ENCODE measurements around the gene DAB2IP. TPM values are rescaled to one million over a fixed set of nuclear protein-coding genes. Genes with fewer than 3 reads are reported as not detected.

The DAB2IP gene
- total RNA-seq, 2 donors from 2014 or later: 0.06 to 0.18 TPM

DNA sequence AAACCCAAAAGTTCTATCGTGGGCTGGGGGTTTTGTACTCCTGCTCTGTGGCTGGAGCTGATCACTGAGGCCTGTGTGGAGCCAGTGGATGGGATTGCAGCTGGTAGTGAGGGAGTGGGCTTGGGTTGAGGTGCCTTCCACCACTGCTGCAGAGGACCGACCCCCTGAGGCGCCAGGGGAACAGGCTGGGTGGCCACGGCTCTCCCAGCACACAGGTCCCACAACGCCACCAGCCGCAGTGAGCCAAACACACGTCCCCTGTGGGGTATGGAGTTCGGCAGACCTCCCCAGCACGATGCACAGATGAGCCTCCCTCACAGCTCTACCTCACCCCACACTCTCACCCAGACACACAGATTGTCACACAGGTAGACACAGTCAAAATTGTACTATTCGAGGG lies 109.1 kb downstream of the DAB2IP start:
- H3K9me3 Mint-ChIP-seq: no peaks in the 10 kb centered on the region
- DNase-seq (ENCODE audit: low spot score in 2 of 2) (no peak), ATAC-seq (no peak)
- H3K27ac Mint-ChIP-seq: no peak overlapping the region
- H3K36me3 Mint-ChIP-seq: no peaks in the 10 kb centered on the region

DNA sequence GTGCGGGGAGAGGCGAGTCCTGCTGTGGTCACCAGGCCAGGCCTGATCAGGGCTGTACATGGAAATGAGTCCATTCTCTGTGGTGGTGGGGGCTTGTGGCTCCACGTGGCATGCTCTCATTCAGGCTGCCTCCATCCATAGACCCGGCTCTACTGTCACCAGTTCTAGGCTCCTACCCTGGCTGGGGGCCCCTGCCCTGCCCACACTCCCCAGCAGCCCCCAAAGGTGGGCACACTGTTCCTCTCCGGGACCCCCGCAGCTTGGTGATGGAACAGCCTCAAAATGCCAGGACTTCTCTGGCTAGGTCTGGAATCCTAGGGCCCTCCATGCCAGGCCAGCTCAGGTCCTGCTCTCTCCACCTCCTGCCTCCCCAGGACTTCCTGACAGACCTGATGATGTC lies 111.7 kb downstream of the DAB2IP start:
- no peak for ATAC-seq
- Mint-ChIP-seq H3K9me3 (no peaks in the 10 kb centered on the region), H3K27ac (no peak overlapping the region), H3K36me3 (no peaks in the 10 kb centered on the region)
- DNase-seq (ENCODE audit: low spot score in 2 of 2): no peak

DNA sequence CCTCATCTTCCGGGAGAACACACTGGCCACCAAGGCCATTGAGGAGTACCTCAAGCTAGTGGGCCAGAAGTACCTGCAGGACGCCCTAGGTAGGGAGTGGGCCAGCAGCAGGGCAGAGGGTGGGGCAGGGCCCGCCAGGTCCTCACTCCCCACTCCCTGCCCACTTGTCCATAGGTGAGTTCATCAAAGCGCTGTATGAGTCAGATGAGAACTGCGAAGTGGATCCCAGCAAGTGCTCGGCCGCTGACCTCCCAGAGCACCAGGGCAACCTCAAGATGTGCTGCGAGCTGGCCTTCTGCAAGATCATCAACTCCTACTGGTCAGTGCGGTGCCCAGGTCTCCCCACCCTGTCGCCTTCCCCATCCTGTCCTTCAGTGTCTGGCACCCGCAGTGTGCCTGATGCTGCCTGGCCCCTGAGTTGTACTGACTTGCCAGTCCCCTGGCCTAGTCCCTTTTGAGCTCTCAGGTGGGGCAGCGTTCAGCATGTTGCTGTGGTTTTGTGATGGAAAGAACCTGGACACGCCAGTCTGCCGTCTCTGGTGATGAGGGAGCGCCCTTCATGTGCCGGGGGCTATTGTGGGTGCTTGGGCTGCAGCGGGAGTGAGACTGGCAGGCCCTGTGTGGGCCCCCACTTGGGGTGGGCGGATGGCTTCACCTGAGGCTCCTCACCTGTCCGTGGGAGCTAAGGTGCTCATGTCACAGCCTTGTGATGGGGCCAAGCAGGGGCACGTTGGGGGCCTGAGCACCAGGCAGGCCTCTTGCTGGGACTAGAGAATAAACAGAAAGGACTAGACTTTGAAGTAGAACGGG lies 112.3 kb downstream of the DAB2IP start:
- Mint-ChIP-seq H3K9me3 (no peaks in the 10 kb centered on the region), H3K36me3 (no peaks in the 10 kb centered on the region), H3K27ac (no peak overlapping the region)
- no peak for DNase-seq (ENCODE audit: low spot score in 2 of 2)
- ATAC-seq: no peak

DNA sequence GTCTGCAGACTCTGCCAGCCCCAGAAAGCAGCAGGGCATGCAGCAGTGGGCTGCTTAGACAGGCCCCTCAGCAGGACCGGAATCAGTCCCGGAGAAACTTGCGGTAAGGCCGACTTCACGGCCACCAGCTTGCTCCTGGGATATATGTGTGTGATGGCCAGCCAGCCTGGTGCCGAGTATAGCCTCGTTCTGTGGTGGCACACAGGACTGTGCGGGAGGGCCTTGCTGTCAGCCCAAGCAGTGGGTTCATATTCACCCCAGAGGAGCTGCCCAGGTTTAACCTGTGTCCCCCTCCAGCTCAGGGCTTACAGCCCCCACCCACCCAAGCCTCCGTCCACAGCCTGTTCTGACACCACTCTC lies 112.9 kb downstream of the DAB2IP start:
- H3K27ac Mint-ChIP-seq: no peak overlapping the region
- H3K9me3 Mint-ChIP-seq: no peaks in the 10 kb centered on the region
- no peak for ATAC-seq

DNA sequence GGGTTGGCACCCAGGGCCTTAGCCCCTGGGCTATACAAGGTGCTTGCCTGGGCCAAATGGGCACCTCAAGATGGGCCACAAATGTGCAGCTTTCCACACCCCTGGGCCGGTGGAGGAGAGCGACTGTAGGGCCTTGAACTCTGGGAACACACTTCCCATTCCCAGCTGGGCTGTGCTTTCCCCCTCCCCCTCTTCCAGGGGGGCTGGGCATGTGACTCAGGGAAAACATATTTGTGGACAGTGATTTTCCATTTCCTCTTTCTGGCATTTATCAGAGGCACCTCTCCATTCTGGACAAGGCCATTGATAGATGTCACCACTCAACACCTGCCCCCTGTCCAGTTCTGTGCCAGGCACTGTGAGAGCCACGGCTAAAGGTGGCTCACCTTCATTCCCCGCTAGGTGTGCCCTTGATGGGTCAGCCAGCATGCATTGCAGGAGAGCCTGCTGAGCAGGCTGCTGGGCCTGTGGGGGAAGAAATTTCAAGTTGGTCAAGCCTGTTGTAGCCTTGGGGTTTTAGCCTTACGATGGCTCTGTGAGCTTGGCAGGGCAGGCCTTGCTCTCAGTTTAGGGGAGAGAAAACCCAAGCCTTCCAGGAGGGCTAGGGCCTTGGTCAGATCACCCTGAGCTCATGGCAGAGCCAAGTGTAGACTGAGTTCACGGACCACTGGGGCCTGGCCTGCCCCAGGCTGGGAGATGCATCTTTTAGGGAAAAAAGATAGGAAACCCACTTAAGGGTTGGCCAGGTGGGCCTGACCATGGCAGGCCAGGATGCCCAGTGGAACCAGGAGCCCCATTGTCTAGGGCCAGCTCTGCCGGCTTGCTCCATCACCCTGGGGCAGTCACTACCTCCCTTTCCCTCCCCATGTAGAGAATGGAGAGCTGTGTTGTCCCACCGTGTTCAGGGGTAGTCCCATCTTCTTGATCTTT lies 113.9 kb downstream of the DAB2IP start:
- ATAC-seq: no peak

More for the DNA sequence above, 112.9 kb downstream of the DAB2IP start:
- H3K36me3 Mint-ChIP-seq: no peaks in the 10 kb centered on the region
- no peak for DNase-seq (ENCODE audit: low spot score in 2 of 2)

DNA sequence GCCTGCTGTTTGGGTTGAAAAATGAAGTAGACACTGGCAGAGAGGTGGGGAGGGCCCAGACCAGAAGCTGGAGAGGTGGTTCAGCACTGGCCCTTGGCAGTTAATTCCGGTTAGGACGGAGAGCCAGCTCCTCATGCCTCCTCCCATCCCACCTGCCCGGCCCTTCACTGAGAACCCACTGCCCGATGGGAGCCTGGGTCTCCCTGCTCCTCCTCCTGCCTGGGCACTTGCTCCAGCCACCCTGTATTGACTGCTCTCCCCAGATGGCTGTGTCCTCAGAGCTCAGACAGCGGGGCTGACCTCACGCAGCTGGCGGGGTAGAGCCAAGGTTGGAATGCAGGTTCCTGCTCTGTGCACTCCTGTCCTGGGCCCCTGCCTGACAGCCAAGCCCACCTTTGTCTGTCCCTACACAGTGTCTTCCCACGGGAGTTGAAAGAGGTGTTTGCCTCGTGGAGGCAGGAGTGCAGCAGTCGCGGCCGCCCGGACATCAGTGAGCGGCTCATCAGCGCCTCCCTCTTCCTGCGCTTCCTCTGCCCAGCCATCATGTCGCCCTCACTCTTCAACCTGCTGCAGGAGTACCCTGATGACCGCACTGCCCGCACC lies 114.7 kb downstream of the DAB2IP start:
- no peaks in the 10 kb centered on the region for H3K9me3 Mint-ChIP-seq
- no peak overlapping the region for H3K27ac Mint-ChIP-seq
- no peak for ATAC-seq
- no peak for DNase-seq (ENCODE audit: low spot score in 2 of 2)
- H3K36me3 Mint-ChIP-seq: no peaks in the 10 kb centered on the region

More for the DNA sequence above, 113.9 kb downstream of the DAB2IP start:
- Mint-ChIP-seq H3K36me3 (no peaks in the 10 kb centered on the region), H3K9me3 (no peaks in the 10 kb centered on the region), H3K27ac (no peak overlapping the region)
- no peak for DNase-seq (ENCODE audit: low spot score in 2 of 2)

DNA sequence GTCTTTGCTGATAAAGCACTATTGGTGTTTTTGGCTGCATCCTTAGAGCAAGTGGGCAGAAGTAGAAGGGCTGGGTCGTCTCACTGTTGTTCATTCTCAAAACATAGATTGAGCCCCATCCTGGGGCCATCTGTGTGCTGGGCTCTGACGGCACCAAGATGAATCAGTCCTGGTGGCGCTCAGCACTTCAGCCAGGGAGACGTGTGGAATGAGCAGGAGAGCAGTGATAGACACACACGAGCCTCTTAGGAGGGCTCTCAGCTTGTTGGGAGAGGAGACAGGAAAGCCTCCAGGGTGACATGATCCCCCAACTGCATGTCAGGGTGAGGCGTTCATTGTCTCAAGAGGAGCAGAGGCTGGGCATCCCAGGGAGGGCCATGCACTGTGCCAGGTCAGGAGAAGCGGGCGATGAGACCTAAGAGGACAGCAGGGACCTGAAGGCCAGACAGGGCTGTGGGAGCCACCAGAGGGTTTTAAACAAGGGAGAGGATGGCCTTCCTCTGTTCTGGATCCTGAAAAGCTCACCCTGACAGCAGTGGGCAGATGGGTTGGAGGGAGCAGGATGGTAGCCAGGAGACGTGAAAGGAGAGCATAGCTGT lies 115.8 kb downstream of the DAB2IP start:
- DNase-seq (ENCODE audit: low spot score in 2 of 2) (no peak), ATAC-seq (no peak)
- H3K27ac Mint-ChIP-seq: peak overlapping the region in 1 of 2 donors; percentile 89
- no peaks in the 10 kb centered on the region for H3K9me3 Mint-ChIP-seq
- H3K36me3 Mint-ChIP-seq: no peaks in the 10 kb centered on the region

DNA sequence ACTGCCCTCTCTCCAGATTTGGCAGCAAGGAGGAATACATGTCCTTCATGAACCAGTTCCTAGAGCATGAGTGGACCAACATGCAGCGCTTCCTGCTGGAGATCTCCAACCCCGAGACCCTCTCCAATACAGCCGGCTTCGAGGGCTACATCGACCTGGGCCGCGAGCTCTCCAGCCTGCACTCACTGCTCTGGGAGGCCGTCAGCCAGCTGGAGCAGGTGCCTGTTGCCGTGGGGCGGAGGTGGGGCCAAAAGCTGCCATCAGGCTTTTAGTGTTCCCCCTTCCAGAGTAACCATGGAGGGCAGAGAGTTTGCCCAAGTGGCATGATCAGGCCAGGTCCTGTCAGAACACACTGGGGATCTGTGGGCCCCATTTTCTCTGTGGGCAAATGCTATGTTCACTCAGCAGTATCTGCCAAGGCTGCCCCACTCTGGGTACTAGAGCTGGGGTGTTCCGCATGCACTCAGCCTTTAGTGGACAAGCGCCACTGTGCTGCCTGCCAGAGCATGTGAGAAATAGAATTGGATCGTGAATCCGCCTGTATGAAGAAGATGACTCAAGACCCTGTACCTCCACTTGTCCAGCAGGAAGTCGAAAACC lies 117.1 kb downstream of the DAB2IP start:
- DNase-seq (ENCODE audit: low spot score in 2 of 2) (no peak), ATAC-seq (no peak)
- Mint-ChIP-seq H3K36me3 (no peaks in the 10 kb centered on the region), H3K9me3 (no peaks in the 10 kb centered on the region), H3K27ac (no peak overlapping the region)

DNA sequence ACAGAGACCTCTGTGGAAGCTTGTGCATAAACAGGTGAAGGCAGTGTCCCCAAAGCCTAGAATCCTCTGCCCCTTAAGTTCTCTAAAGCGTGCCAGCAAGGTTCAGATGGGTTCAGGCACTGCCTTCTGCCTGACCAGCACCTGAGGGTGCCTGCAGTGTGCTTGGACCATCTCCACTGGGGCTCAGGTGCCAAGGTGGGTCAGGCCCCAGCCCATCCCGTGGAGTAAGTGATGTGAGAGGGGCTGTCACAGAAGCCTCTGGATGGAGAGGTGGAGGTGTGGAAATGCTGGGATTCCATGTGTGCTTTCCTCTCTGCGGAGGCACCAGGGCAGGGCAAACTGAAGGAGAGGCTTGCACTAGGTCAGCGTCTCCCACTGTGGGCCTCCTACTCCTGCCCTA lies 118.5 kb downstream of the DAB2IP start:
- Mint-ChIP-seq H3K9me3 (no peaks in the 10 kb centered on the region), H3K36me3 (no peaks in the 10 kb centered on the region), H3K27ac (no peak overlapping the region)
- ATAC-seq: no peak
- no peak for DNase-seq (ENCODE audit: low spot score in 2 of 2)

DNA sequence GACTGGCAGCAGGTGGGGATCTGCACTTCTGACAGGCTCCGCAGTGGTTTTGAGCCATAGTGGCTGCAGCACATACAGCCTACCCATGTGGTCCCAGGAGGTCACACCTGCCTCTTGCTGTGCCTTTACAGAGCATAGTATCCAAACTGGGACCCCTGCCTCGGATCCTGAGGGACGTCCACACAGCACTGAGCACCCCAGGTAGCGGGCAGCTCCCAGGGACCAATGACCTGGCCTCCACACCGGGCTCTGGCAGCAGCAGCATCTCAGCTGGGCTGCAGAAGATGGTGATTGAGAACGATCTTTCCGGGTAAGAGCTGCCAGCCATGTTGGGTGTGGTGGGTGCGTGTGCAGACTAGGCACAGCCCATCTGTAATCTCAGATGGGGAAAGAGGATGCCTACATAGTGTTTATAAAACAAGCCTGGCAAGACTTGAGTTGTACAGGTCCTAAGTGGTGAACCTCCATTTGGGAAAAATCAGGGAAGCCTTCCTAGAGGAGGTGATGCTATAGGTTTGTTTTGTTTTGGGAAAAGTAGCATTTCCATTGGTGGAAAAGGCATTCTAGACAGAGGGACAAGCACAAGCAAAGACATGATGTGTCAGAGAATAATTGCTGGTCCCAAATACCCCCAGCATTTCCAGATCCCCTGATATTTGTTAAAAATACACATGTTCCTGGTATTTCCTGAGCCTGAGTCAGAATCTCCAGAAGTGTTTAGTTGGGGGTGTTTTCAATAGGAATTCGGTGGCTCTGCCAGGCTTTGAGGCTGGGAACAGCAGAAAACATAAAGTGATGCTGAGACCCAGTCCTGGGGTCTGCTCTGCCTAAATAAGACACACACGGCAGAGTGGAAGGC lies 119.2 kb downstream of the DAB2IP start:
- Mint-ChIP-seq H3K36me3 (no peaks in the 10 kb centered on the region), H3K27ac (no peak overlapping the region), H3K9me3 (no peaks in the 10 kb centered on the region)
- ATAC-seq: no peak
- no peak for DNase-seq (ENCODE audit: low spot score in 2 of 2)

DNA sequence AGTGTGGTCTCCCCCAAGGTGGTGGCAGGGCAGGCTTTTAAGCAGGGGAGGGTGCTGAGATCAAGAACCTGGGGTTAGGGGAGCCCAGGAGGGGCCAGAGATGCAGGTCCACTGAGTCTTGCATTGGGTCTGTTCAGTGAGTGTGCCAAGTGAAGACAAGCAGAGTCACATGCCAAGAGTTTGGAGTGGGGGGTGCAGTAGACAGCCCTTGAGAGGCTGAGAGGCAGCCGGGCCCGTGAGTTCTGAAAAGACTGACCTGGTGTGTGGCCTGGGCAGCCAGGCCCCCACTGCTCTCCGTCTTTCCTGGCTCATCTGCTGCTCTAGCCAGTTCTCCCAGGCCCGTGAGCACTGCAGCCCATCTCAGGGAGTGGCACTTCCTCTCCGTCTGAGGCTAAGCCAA lies 120.0 kb downstream of the DAB2IP start:
- Mint-ChIP-seq H3K36me3 (no peaks in the 10 kb centered on the region), H3K27ac (peak overlapping the region in 1 of 2 donors; percentile 22), H3K9me3 (no peaks in the 10 kb centered on the region)
- DNase-seq (ENCODE audit: low spot score in 2 of 2) (no peak), ATAC-seq (no peak)

DNA sequence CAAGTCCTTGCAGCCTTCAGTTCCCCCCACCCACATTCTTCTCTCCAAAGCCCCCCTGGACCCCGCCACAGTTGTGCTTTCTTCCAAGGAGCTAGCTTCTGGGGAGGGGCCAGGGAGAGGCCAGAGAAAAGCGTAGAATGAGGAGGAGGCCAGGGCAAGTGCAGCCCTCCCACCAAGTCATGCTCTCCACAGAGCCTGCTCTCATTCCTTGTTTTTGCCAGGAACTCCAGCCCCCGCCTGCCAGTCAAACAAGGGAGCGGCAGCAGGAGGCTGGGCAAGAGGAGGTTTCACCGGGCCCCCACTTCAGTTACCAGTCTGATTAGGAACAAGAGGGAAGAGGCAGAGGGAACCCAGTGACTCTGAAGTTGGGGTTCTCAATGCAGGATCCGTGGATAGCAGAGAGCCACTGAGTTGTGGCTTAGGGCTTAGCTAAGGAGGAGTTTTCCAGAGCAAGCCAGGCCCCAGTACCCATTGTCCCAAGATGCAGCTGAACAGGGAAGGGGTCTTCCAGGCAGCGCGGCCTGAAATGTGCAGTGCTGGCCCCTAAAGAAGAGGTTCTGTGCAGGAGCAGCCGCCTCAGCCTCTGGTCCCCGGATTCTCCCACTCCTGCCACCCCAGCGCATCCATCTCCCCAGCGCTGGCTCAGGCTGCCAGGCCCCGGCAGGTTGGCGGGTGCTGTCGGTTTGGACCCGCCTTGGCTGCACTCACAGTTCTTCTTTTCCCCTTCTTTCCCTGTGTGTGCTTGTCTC lies 120.6 kb downstream of the DAB2IP start:
- DNase-seq (ENCODE audit: low spot score in 2 of 2) (no peak), ATAC-seq (no peak)
- Mint-ChIP-seq H3K9me3 (no peaks in the 10 kb centered on the region), H3K36me3 (no peaks in the 10 kb centered on the region), H3K27ac (peak overlapping the region in 1 of 2 donors; percentile 14)

DNA sequence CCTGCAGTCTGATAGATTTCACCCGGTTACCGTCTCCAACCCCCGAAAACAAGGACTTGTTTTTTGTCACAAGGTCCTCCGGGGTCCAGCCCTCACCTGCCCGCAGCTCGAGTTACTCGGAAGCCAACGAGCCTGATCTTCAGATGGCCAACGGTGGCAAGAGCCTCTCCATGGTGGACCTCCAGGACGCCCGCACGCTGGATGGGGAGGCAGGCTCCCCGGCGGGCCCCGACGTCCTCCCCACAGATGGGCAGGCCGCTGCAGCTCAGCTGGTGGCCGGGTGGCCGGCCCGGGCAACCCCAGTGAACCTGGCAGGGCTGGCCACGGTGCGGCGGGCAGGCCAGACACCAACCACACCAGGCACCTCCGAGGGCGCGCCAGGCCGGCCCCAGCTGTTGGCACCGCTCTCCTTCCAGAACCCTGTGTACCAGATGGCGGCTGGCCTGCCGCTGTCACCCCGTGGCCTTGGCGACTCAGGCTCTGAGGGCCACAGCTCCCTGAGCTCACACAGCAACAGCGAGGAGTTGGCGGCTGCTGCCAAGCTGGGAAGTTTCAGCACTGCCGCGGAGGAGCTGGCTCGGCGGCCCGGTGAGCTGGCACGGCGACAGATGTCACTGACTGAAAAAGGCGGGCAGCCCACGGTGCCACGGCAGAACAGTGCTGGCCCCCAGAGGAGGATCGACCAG lies 121.3 kb downstream of the DAB2IP start:
- no peaks in the 10 kb centered on the region for H3K9me3 Mint-ChIP-seq
- H3K27ac Mint-ChIP-seq: peak overlapping the region in 1 of 2 donors; percentile 14
- DNase-seq (ENCODE audit: low spot score in 2 of 2) (no peak), ATAC-seq (no peak)
- H3K36me3 Mint-ChIP-seq: no peaks in the 10 kb centered on the region

DNA sequence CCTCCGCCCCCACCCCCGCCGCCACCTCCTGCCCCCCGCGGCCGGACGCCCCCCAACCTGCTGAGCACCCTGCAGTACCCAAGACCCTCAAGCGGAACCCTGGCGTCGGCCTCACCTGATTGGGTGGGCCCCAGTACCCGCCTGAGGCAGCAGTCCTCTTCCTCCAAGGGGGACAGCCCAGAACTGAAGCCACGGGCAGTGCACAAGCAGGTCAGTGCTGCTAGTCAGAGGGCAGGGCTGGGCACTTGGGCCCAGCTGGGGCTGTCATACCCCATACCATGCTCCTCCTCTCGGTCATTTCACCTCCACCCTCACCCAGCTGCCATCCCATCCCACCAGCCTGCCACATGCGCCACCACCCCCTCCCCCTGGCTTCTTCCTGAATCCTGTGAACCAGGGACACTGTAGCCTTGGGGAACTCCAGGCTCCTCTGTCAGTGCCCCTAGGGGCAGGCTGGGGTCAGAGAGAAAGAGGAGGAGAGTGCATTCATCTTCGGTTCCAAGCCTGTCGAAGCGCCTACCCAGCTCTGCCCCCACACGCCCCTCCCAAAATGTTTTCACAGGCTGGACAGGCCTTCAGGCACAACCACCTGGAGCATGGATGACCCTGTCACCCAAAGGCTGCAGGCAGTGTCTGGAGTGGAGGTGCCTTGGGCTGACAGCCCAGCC lies 122.0 kb downstream of the DAB2IP start:
- no peak overlapping the region for H3K27ac Mint-ChIP-seq
- DNase-seq (ENCODE audit: low spot score in 2 of 2): no peak
- no peaks in the 10 kb centered on the region for H3K36me3 Mint-ChIP-seq
- H3K9me3 Mint-ChIP-seq: no peaks in the 10 kb centered on the region
- no peak for ATAC-seq
